NOMO-1 treated with dmso at 0.1 percent for 144 hours (cell line): ENCODE results near the gene RETN.
A peak's percentile ranks its signal among the peaks of the same experiment; 100 is the strongest.

Source experiments
- DNase-seq: peaks from one replicate; lab custom pipeline; 2025; ENCODE audit not compliant: unreplicated experiment; lab: John Stamatoyannopoulos, UW

RETN gene

GRCh38 chr19:7681340-7682174 is 12.7 kb downstream of the RETN start:
- peak; percentile 94 for DNase-seq

GRCh38 chr19:7682175-7682855 is 13.5 kb downstream of the RETN start:
- DNase-seq = no peak

- no peak for DNase-seq
Measured at GRCh38 chr19:7685546-7686445, 16.9 kb downstream of the RETN start.

- no peak for DNase-seq
Measured at GRCh38 chr19:7687177-7687576, 18.3 kb downstream of the RETN start.

- DNase-seq = no peak
Measured at GRCh38 chr19:7689165-7689564, 20.3 kb downstream of the RETN start.

- no peak for DNase-seq
Measured at GRCh38 chr19:7690779-7691258, 22.0 kb downstream of the RETN start.

GRCh38 chr19:7691497-7691896 is 22.6 kb downstream of the RETN start:
- DNase-seq = no peak

- DNase-seq = no peak
Measured at GRCh38 chr19:7692417-7693088, 23.7 kb downstream of the RETN start.

GRCh38 chr19:7694499-7694898 is 25.6 kb downstream of the RETN start:
- DNase-seq = no peak

- DNase-seq = no peak
Measured at GRCh38 chr19:7697721-7698287, 29.0 kb downstream of the RETN start.

GRCh38 chr19:7698583-7698982 is 29.7 kb downstream of the RETN start:
- DNase-seq = no peak

GRCh38 chr19:7699003-7699402 is 30.2 kb downstream of the RETN start:
- DNase-seq = no peak

GRCh38 chr19:7699417-7700401 is 30.9 kb downstream of the RETN start:
- no peak for DNase-seq

GRCh38 chr19:7701049-7701653 is 32.3 kb downstream of the RETN start:
- no peak for DNase-seq

GRCh38 chr19:7701654-7702457 is 33.0 kb downstream of the RETN start, which contains the start of gene FCER2:
TSS of gene FCER2 (minus strand) at chr19:7702131. CDS start at chr19:7699760, 2,371 bp downstream.
- no peak for DNase-seq

- DNase-seq = no peak
Measured at GRCh38 chr19:7703332-7703731, 34.5 kb downstream of the RETN start.

GRCh38 chr19:7704280-7705060 is 35.6 kb downstream of the RETN start:
- no peak for DNase-seq
